AML-193 (cell line): Measurements from ENCODE around the gene GRID2.

Experiments used
- DNase-seq, 2 experiments: peaks; one replicate each; lab custom pipeline; 2025; lab: John Stamatoyannopoulos, UW

GRID2 gene

GRCh38 chr4:92733231-92733630, 429.5 kb downstream of the GRID2 start:
- no peak for DNase-seq

DNA sequence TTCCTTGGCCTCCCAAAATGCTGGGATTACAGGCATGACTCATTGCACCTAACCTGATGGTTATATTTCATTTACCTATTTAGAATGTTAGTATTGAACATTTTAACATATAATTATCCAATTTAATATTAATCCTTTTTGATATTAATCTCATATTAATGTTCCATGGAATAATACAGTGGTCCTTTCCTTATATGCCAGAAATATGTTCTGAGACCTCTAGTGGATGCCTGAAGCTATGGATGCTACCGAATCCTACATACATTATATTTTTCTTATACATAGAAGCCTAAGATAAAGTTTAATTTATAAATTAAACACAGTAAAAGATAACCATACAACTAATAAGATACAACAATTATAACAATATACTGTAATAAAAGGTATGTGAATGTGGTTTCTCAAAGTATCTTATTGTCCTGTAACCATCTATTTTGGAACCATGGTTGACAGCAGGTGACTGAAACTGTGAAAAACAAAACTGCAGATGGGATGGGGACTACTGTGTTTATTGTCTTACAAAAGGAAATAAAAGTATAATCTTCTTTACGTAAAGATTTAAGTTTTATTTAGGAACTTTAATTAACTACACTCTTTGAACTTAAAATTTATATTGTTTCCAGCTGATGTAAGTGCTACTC, 431.4 kb downstream of the GRID2 start:
- DNase-seq = no peak

DNA sequence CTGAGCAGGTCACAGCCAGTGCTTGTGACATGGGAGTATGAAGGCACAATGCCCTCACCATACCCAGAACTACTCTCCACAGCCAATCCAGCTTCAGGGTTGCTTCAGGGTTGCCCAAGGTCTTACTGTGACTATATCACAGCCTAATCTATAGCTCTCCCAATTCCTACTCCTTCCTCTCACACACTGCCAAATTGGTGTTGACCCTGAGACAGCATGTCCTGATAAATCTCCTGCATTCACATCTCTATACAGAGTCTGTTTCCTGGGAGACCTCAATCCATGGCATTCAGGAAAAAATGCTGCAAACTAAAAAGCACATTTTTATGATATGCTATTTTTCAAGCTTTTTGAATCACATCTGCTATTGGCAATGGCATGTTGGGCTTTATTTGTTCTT, 456.7 kb downstream of the GRID2 start:
- no peak for DNase-seq

DNA sequence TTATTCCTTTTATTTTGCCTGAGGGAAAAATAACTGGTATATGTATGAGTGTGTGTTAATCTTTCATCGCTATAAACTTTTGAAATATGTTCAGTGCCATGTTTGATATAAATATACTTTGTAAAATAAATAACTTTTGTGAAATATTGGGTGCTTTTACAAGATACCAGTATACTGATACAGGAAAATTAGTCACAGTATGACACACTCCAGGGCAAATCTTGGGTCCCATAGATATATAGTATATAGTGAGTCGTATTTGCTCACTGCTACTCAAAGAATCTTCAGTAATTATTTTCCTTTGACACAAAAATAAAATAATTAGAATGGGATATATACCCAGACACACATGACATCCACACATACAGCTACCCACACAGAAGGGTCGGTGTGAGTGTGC, 472.3 kb downstream of the GRID2 start:
- no peak for DNase-seq

DNA sequence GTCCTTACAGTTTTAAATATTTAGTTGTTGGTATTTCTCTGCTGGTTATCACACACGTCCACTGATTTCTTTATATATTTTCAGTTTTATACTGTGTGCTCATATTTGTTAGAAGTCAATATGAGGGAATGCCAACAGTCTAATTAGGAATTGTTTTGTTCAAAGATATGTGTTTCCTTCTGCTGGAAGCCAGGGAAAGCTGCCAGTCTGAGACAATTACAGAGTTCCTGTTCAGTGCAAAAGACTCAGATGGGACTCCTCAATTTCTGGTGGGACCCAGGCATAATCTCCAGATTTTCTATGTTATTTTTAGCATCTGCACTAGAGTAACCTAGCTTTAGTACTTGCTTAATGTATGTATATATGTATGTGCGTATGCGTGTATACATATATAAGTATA, 486.0 kb downstream of the GRID2 start:
- no peak for DNase-seq

- DNase-seq = no peak
These were observed 488.2 kb downstream of the GRID2 start for GRCh38 chr4:92791871-92792440.

DNA sequence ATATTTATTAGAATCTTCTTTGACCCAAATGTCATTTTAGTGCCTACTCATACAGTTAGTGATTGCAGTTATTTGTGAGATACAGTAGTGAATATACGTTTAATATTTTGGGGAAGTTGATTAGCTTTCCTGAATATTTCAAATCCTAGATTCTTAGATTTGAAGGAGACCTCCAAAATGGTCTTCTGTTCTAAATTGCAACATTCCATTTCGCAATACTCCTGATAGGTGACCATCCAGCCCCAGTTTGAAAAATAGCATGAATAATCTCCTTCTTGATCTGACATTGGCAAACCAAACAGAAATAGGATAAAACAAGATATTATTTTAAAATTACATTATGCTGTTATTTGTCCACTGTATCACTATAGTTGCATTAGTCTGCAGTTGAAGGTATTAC, 505.6 kb downstream of the GRID2 start:
- DNase-seq = no peak

DNA sequence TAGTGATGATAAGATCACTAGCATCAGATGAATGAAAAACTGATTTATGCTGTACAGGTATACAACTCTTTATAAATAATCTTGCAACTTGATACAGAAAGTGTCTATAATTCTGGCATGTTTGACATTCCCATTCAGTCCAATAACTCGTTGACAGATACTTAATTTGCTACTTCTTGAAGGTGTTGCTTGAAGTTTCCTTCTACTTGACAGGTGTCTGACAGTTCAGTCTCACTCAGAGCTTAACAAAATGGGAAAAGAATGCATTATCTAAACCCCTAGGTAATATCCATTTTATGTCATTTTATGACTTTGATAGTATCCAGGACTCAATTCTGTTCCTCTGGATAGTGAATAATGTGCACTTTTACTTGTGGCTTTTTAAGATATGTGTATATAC, 508.9 kb downstream of the GRID2 start:
- no peak for DNase-seq

DNA sequence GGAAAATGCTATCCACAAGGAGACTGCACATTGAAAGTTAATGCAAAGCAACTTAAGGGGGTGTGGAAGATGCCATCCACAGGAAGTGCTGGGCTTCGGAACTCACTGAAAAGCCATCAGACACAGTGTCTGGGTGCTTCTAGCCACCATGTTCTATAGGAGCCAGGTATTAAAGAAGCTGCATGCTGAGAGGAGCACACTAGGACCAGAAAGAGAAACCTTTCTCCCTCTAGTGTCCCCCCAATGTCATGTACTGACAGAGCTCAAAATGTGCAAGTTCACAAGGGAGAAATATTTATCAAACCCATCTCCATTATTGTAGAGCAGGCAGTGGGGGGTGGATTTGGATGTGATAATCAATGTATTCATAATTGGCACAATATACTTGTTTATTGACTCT, 510.9 kb downstream of the GRID2 start:
- no peak for DNase-seq

DNA sequence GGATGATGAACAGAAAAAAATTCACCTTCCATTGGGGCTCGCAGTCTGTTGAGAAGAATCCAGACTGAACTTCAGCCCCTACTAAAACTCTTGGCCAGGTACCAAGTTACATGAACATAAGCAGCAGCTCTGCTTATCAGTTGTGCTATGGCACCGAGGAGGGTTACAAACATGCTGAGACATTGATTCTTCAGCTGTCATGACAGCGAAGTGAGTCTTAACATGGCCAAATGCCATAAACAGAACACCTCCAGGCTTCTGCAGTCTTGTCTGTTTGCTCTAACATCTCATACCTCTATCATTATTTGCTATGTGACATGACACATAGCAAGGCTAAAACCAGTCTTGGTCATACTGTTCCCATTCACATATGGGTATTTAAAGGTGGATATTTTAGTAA, 521.5 kb downstream of the GRID2 start:
- no peak for DNase-seq

- DNase-seq = no peak
These were observed 522.0 kb downstream of the GRID2 start for GRCh38 chr4:92825791-92826190.

GRCh38 chr4:92830771-92831170, 527.0 kb downstream of the GRID2 start:
- DNase-seq = no peak

GRCh38 chr4:92840880-92841279, 537.1 kb downstream of the GRID2 start:
- no peak for DNase-seq

DNA sequence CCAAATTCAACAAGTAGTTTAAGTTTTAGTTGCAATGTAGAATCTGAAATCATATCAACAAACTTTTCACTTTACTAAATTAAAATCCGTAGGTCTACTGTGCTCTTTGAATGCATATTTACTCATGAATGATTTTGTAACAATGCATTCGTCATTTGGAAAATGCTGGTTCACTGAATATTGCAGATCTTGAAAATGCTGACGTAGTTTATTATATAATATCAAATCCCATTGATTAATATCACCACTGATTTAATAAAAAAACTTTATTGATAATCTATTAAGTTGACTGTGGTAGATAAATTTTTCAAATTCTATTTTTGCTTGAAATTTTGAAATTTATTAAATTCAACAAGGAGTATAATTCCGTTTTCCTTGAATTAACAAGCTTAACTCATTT, 540.0 kb downstream of the GRID2 start:
- no peak for DNase-seq

DNA sequence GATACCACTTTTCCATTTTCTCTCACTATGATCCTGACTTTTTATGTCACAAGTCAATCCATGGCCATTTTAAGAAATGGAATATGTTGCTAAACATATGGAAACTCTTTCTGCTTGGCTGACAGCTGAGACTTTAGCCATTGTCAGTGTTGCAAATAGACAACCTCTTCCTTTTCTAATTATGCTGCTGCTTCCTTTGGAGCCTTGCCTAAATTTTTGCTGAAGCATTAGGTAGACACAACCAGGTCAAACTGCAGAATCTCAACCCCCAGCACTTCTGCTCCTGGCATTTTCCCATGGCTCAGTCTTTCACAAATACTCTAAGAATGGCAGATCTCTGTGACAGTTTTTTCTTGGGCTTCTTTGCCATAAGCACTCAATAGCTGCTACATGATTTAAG, 543.3 kb downstream of the GRID2 start:
- no peak for DNase-seq

DNA sequence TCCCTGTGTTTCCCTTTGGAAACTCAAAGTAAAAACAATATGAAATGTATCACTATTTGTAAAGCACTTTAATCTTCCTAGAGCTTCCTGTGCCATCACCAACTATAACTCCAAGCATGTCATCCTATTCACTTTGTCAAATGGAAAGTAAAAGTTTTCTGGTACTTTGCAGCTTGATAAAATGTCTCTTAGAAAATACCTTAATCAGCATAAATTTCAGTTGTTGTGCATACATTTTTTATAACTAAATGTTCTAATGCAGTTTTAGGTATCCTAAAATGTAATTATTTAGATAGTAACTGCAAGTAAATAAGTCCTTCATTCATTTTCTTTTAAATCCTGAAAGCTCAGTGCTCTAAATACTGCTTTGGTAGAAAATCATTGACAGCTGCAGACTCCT, 558.7 kb downstream of the GRID2 start:
- no peak for DNase-seq

GRCh38 chr4:92864096-92864495, 560.3 kb downstream of the GRID2 start:
- DNase-seq = no peak

- no peak for DNase-seq
These were observed 568.8 kb downstream of the GRID2 start for GRCh38 chr4:92872604-92873003.

DNA sequence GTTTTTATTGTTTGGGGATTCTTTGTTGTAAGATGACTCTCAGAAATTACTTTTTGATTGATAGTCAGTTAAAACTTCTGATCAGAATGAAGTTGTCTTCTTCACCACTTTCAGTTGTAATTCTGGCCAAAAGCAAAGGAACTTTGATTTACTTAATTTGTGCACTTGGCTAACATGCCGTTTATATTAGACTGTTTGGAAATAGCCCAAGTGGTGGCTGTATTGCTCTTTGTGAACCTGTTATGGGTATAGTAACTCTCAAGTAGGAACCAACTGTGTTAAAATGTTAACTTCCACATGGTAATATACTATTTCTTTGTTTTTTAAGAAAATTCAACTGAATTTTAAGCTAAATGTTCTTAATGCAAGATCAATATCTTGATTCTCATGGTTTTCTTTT, 581.9 kb downstream of the GRID2 start:
- no peak for DNase-seq

DNA sequence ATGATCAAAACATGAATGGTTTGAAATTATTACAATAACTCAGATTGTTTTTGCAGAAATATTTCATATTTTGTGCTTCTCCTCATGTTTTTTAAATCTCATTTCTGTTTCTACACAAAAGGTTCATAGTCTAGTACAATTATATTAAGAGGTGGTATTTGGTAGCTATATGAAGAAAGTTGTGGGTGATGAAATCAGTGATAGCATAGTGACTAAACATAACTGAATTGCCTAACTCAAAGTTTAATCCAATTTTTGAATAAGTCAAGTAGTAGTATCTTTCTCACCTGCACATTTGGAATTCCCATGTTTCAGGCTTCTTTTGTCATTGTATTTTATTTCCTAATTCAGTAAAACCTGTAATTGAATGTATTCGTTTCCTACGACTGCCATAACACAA, 648.7 kb downstream of the GRID2 start:
- no peak for DNase-seq

GRCh38 chr4:92952897-92953296, 649.1 kb downstream of the GRID2 start:
- DNase-seq = no peak

- no peak for DNase-seq
These were observed 649.7 kb downstream of the GRID2 start for GRCh38 chr4:92953462-92953861.

- no peak for DNase-seq
These were observed 658.1 kb downstream of the GRID2 start for GRCh38 chr4:92961881-92962280.

GRCh38 chr4:92962831-92963230, 659.1 kb downstream of the GRID2 start:
- no peak for DNase-seq
